B cell (primary cell): ENCODE measurements around the gene TEX54. TPM values are rescaled to one million over a fixed set of nuclear protein-coding genes. Genes with fewer than 3 reads are reported as not detected.
A peak's percentile ranks its signal among the peaks of the same experiment; 100 is the strongest.
"Not testable (repeated sequence)": the region's sequence is repeated elsewhere in the genome, so short reads cannot be mapped to it uniquely, and the experiment has no call there.

Source experiments
- ATAC-seq: fragments of 200-7000 bp; cut with Tn5 transposase; one replicate; pipeline ENCODE4 v1.10.0; 2021; ENCODE audit warnings: low read depth, mild to moderate bottlenecking, moderate number of reproducible peaks, moderate library complexity
- CTCF ChIA-PET: fragments of 350-600 bp; sonication (Branson Sonifier 250); formaldehyde crosslinking; loops from one replicate; lab custom pipeline; 2021; ENCODE audit warnings: antibody characterized with exemption, inconsistent platforms; lab: Charles Lee
- POLR2A ChIA-PET: fragments of 350-600 bp; sonication (Branson Sonifier 250); formaldehyde crosslinking; loops from one replicate; lab custom pipeline; 2021; ENCODE audit warnings: antibody characterized with exemption; lab: Charles Lee
- DNase-seq: peaks from one replicate; pipeline ENCODE4 v3.0.0; 2013
- H2AFZ ChIP-seq: 2 replicates; pipeline ENCODE4 v1.6.1; 2012; ENCODE audit warnings: mild to moderate bottlenecking, low read depth, low read length; ENCODE audit not compliant: insufficient read depth, poor library complexity, severe bottlenecking
- H3K27ac ChIP-seq, 2 donors: 1 replicate in 1 of 2; 2 replicates in 1 of 2; pipeline ENCODE4 v1.5.1; 2012 to 2013; ENCODE audit warnings: low read length in 2 of 2, mild to moderate bottlenecking in 2 of 2, moderate library complexity in 1 of 2
- H3K27me3 ChIP-seq, 4 experiments: fragments of 200-600 bp in 1 of 4; sonication (generic) in 1 of 4; replicated peaks in 1 of 4; 1 replicate in 2 of 4; 2 replicates in 2 of 4; pipeline versions ENCODE4 v1.6.1 to v1.7.0; 2013 to 2016; ENCODE audit warnings: low read length in 3 of 4, mild to moderate bottlenecking in 2 of 4, mixed read lengths in 1 of 4, moderate library complexity in 1 of 4; ENCODE audit not compliant: insufficient read depth in 4 of 4, control insufficient read depth in 3 of 4; ENCODE audit errors: control extremely low read depth in 1 of 4
- H3K36me3 ChIP-seq, 2 experiments: replicated peaks in 1 of 2; 1 replicate in 1 of 2; 2 replicates in 1 of 2; pipeline versions ENCODE4 v1.6.1 to v1.7.1; 2013; ENCODE audit warnings: low read length in 1 of 2; ENCODE audit not compliant: insufficient read depth in 2 of 2, control insufficient read depth in 1 of 2; ENCODE audit errors: control extremely low read depth in 1 of 2, extremely low read depth in 1 of 2
- H3K4me1 ChIP-seq, 2 donors: fragments of 200-600 bp in 1 of 2; sonication (generic) in 1 of 2; 1 replicate in 1 of 2; 2 replicates in 1 of 2; pipeline versions ENCODE4 v1.5.1 to v1.6.1; 2013 to 2017; ENCODE audit warnings: low read length in 2 of 2; ENCODE audit not compliant: control insufficient read depth in 2 of 2, insufficient read depth in 2 of 2
- H3K4me2 ChIP-seq: replicated peaks from 2 replicates; pipeline ENCODE3; 2012; ENCODE audit warnings: mild to moderate bottlenecking, low read depth, low read length; ENCODE audit not compliant: poor library complexity, severe bottlenecking
- H3K4me3 ChIP-seq, 5 experiments: fragments of 200-600 bp in 1 of 5; sonication (generic) in 1 of 5; 1 replicate in 3 of 5; 2 replicates in 2 of 5; pipeline versions ENCODE4 v1.5.1 to v1.7.0; 2011 to 2016; ENCODE audit warnings: low read length in 4 of 5, mild to moderate bottlenecking in 4 of 5, low read depth in 2 of 5, control low read depth in 1 of 5, moderate library complexity in 1 of 5; ENCODE audit not compliant: insufficient read depth in 1 of 5; ENCODE audit errors: control extremely low read depth in 1 of 5, extremely low read depth in 1 of 5
- H3K79me2 ChIP-seq: fragments of 200-600 bp; sonication (generic); one replicate; pipeline ENCODE4 v1.6.0; 2016; ENCODE audit warnings: low read length; ENCODE audit not compliant: control insufficient read depth, insufficient read depth
- H3K9ac ChIP-seq: fragments of 200-600 bp; sonication (generic); 2 replicates; pipeline ENCODE4 v1.6.1; 2017; ENCODE audit warnings: mild to moderate bottlenecking, low read length, moderate library complexity
- H3K9me3 ChIP-seq, 3 donors: one replicate each; pipeline versions ENCODE4 v1.6.1 to v1.7.1; 2013; ENCODE audit warnings: low read length in 2 of 3; ENCODE audit not compliant: control insufficient read depth in 2 of 3, insufficient read depth in 1 of 3; ENCODE audit errors: control extremely low read depth in 1 of 3
- H4K20me1 ChIP-seq: 2 replicates; pipeline ENCODE4 v1.6.0; 2012; ENCODE audit warnings: mild to moderate bottlenecking, low read length; ENCODE audit not compliant: insufficient read depth, control insufficient read depth, poor library complexity, severe bottlenecking
- H3K27ac Mint-ChIP-seq: one replicate; pipeline ENCODE4 v1.8.0; 2021; ENCODE audit warnings: mixed read lengths
- H3K27me3 Mint-ChIP-seq: one replicate; pipeline ENCODE4 v1.8.0; 2021; ENCODE audit warnings: mixed read lengths
- H3K4me1 Mint-ChIP-seq: one replicate; pipeline ENCODE4 v1.8.0; 2021; ENCODE audit warnings: mixed read lengths
- H3K4me3 Mint-ChIP-seq: one replicate; pipeline ENCODE4 v1.8.0; 2021; ENCODE audit warnings: mixed read lengths
- H3K9me3 Mint-ChIP-seq: one replicate; pipeline ENCODE4 v1.8.0; 2022; ENCODE audit warnings: mixed read lengths; ENCODE audit not compliant: insufficient read depth
- CTCF ChIP-seq: fragments of 200-600 bp; IDR thresholded peaks from one replicate; pipeline ENCODE4 v1.8.0; 2022; ENCODE audit warnings: antibody characterized with exemption, mild to moderate bottlenecking
- EZH2 ChIP-seq: IDR thresholded peaks from 2 replicates; pipeline ENCODE4 v1.6.1; 2012; ENCODE audit warnings: borderline replicate concordance, low read depth, mild to moderate bottlenecking, moderate library complexity, low read length; ENCODE audit not compliant: insufficient read depth, poor library complexity, severe bottlenecking
- WGBS: methylation state at CpG from one replicate; pipeline ENCODE4 v1.1.5; 2013; ENCODE audit warnings: missing lambda C conversion rate; ENCODE audit not compliant: insufficient coverage; 5-methylcytosine and 5-hydroxymethylcytosine counted together
- intact Hi-C: fragments of 100-400 bp; cut with micrococcal nuclease; formaldehyde crosslinking; loops from one replicate; pipeline ENCODE4 v1.10.0; 2022
- polyA plus RNA-seq: library from polyadenylated mRNA; depleted of rRNA; stranded (reverse); fragments of >200 nt; gene quantifications from 2 replicates; pipeline ENCODE4 v1.2.3, GENCODE V29; 2012
- total RNA-seq, 2 donors: library from RNA; stranded (reverse); fragments of 120-200 nt in 1 of 2; gene quantifications; 1 replicate in 1 of 2; 2 replicates in 1 of 2; pipeline versions ENCODE4 v1.2.3 to v1.2.4, GENCODE V29; 2013 to 2022

Gene TEX54
- total and polyA plus RNA-seq, 2 donors (not counting 1 experiment from before 2014, with no cell fraction given), result 1.1 TPM; not detected in 1

GRCh38 chr11:62830904-62831519, 1.6 kb downstream of the TEX54 start:
- DNase-seq, result no peak
- Mint-ChIP-seq H3K4me3 (peak overlapping the region; percentile 92), H3K9me3 (no peaks in the 10 kb centered on the region), H3K4me1 (peaks cover 39% of the 10 kb centered on the region), H3K27me3 (no peaks in the 10 kb centered on the region), H3K27ac (peak overlapping the region; percentile 97)
- no peaks in the 10 kb centered on the region for H3K27me3 ChIP-seq
- no peak for ATAC-seq
- TF ChIP-seq CTCF (no peak), EZH2 (no peak)
- peak overlapping the region; percentile 94 for H3K4me2 ChIP-seq
- H4K20me1 ChIP-seq, result peaks cover 36% of the 10 kb centered on the region
- peak overlapping the region; percentile 96 to 99 for H3K27ac ChIP-seq
- H3K4me3 ChIP-seq, result peak overlapping the region; percentile 61 to 96 (median 92)
- POLR2A ChIA-PET, result interaction anchor here (0.8 to 2.4 kb wide), 12 partner anchors 9 to 240 kb away, joined by 3 to 53 read pairs (median 12); partner anchors contain the start of genes HNRNPUL2, NXF1, SLC3A2 and TMEM179B
- peaks cover 4 to 45% of the 10 kb centered on the region in 2 experiments for H3K36me3 ChIP-seq
- no peaks in the 10 kb centered on the region for H3K9me3 ChIP-seq
- WGBS, result under 1% methylated on average over 24 of the region's 33 CpGs
- H3K4me1 ChIP-seq, result peaks cover 16 to 30% of the 10 kb centered on the region in 2 donors
- peak overlapping the region; percentile 51 for H2AFZ ChIP-seq
- H3K9ac ChIP-seq, result peak overlapping the region; percentile 99
- intact Hi-C loops, result loop anchor here (1.0 to 2.0 kb wide), 5 partner anchors 8 to 122 kb away; partner anchors contain the start of genes NXF1, TMEM179B and WDR74
- peaks cover 79% of the 10 kb centered on the region for H3K79me2 ChIP-seq
- CTCF ChIA-PET, result interaction anchor here (1.3 to 2.8 kb wide), 6 partner anchors 10 to 77 kb away, joined by 4 to 14 read pairs (median 6); partner anchors contain the start of genes TMEM179B and ZBTB3

- H3K9me3 Mint-ChIP-seq, intact Hi-C loops, H3K4me3 ChIP-seq, H3K27ac ChIP-seq, H3K9ac ChIP-seq, H3K27ac Mint-ChIP-seq, H3K27me3 Mint-ChIP-seq, H3K9me3 ChIP-seq, ATAC-seq, H2AFZ ChIP-seq, H3K4me3 Mint-ChIP-seq, H3K27me3 ChIP-seq, H3K4me2 ChIP-seq, DNase-seq: not testable (repeated sequence)
- ChIA-PET POLR2A (interaction anchor here (0.6 to 2.1 kb wide), 2 partner anchors 12 to 28 kb away, joined by 5 to 9 read pairs; no protein-coding TSS in a partner anchor), CTCF (interaction anchor here (1.2 to 1.3 kb wide), 3 partner anchors 30 to 35 kb away, joined by 3 read pairs; no protein-coding TSS in a partner anchor)
- WGBS, result no CpG with 5 or more reads among the region's 8 CpGs
- Histone ChIP-seq H4K20me1 (peaks cover 43% of the 10 kb centered on the region), H3K79me2 (peaks cover 65% of the 10 kb centered on the region), H3K4me1 (peaks cover 16 to 26% of the 10 kb centered on the region in 2 donors), H3K36me3 (peaks cover 9 to 46% of the 10 kb centered on the region in 2 experiments)
- H3K4me1 Mint-ChIP-seq, result peaks cover 29% of the 10 kb centered on the region
Observed at GRCh38 chr11:62828130-62828529, 4.5 kb downstream of the TEX54 start.
